HepG2 (cell line): ENCODE measurements around the gene AIP. TPM values are rescaled to one million over a fixed set of nuclear protein-coding genes. Genes with fewer than 3 reads are reported as not detected.

Source experiments
- ATF6 ChIP-seq: sonication (generic); formaldehyde crosslinking; conservative IDR thresholded peaks from 2 replicates; pipeline ENCODE4 v1.4.0; 2020; ENCODE audit warnings: missing genetic modification reagents
- E2F5 ChIP-seq: sonication (generic); formaldehyde crosslinking; conservative IDR thresholded peaks from 2 replicates; pipeline ENCODE4 v1.4.0; 2020; ENCODE audit warnings: missing genetic modification reagents
- KDM4B ChIP-seq: sonication (generic); formaldehyde crosslinking; IDR thresholded peaks from 2 replicates; pipeline ENCODE4 v1.4.0; 2020; ENCODE audit warnings: missing genetic modification reagents
- KLF12 ChIP-seq: sonication (generic); formaldehyde crosslinking; IDR thresholded peaks from 2 replicates; pipeline ENCODE4 v1.4.0; 2020; ENCODE audit warnings: missing genetic modification reagents, borderline replicate concordance
- KLF6 ChIP-seq: IDR thresholded peaks from 2 replicates; pipeline ENCODE4 v1.8.0; 2016; ENCODE audit warnings: missing biosample characterization, missing genetic modification reagents
- MTERF4 ChIP-seq: sonication (generic); formaldehyde crosslinking; IDR thresholded peaks from 2 replicates; pipeline ENCODE4 v1.8.0; 2023; ENCODE audit warnings: mild to moderate bottlenecking, missing genetic modification reagents
- MZF1 ChIP-seq: sonication (generic); formaldehyde crosslinking; IDR thresholded peaks from 2 replicates; pipeline ENCODE4 v1.8.1; 2023; ENCODE audit warnings: mild to moderate bottlenecking, missing genetic modification reagents, borderline replicate concordance
- NR0B2 ChIP-seq: sonication (generic); formaldehyde crosslinking; IDR thresholded peaks from 2 replicates; pipeline ENCODE4 v1.4.0; 2020; ENCODE audit warnings: mild to moderate bottlenecking, missing genetic modification reagents
- RAD51 ChIP-seq: fragments of 450-650 bp; IDR thresholded peaks from 2 replicates; pipeline ENCODE4 v1.6.1; 2016; ENCODE audit warnings: borderline replicate concordance
- SRSF4 ChIP-seq: fragments of 200-400 bp; formaldehyde crosslinking; IDR thresholded peaks from one replicate; pipeline ENCODE4 v1.6.1; 2018; ENCODE audit warnings: mild to moderate bottlenecking, low read depth, low read length, moderate library complexity; ENCODE audit not compliant: poor library complexity, severe bottlenecking
- U2AF1 ChIP-seq: fragments of 200-400 bp; formaldehyde crosslinking; optimal IDR thresholded peaks from 2 replicates; pipeline ENCODE3; 2017; ENCODE audit warnings: mild to moderate bottlenecking, low read depth, low read length
- ZFP91 ChIP-seq: sonication (generic); formaldehyde crosslinking; IDR thresholded peaks from 2 replicates; pipeline ENCODE4 v1.9.0; 2022; ENCODE audit warnings: missing genetic modification reagents, mild to moderate bottlenecking, borderline replicate concordance
- ZMYM4 ChIP-seq: sonication (generic); formaldehyde crosslinking; IDR thresholded peaks from 2 replicates; pipeline ENCODE4 v1.8.1; 2023; ENCODE audit warnings: mild to moderate bottlenecking, missing genetic modification reagents
- ZNF180 ChIP-seq: sonication (generic); formaldehyde crosslinking; IDR thresholded peaks from 2 replicates; pipeline ENCODE4 v1.4.0; 2020; ENCODE audit warnings: low read depth, missing genetic modification reagents, borderline replicate concordance
- ZNF232 ChIP-seq: sonication (generic); formaldehyde crosslinking; IDR thresholded peaks from 2 replicates; pipeline ENCODE4 v1.4.0; 2020; ENCODE audit warnings: missing genetic modification reagents, borderline replicate concordance
- ZNF251 ChIP-seq: sonication (generic); formaldehyde crosslinking; IDR thresholded peaks from 2 replicates; pipeline ENCODE4 v1.9.0; 2021; ENCODE audit warnings: mild to moderate bottlenecking, missing genetic modification reagents
- ZNF274 ChIP-seq: sonication (generic); formaldehyde crosslinking; IDR thresholded peaks from 2 replicates; pipeline ENCODE4 v1.5.1; 2020; ENCODE audit warnings: mild to moderate bottlenecking, missing genetic modification reagents
- ZNF382 ChIP-seq: sonication (generic); formaldehyde crosslinking; IDR thresholded peaks from 2 replicates; pipeline ENCODE4 v1.5.0; 2020; ENCODE audit warnings: missing genetic modification reagents, mild to moderate bottlenecking, borderline replicate concordance
- ZNF598 ChIP-seq: sonication (generic); formaldehyde crosslinking; IDR thresholded peaks from 2 replicates; pipeline ENCODE4 v1.5.1; 2020; ENCODE audit warnings: mild to moderate bottlenecking, missing genetic modification reagents, borderline replicate concordance
- ZNF674 ChIP-seq: sonication (generic); formaldehyde crosslinking; IDR thresholded peaks from 2 replicates; pipeline ENCODE4 v1.5.0; 2020; ENCODE audit warnings: low read depth, mild to moderate bottlenecking, missing genetic modification reagents
- ZNF746 ChIP-seq: sonication (generic); formaldehyde crosslinking; IDR thresholded peaks from 2 replicates; pipeline ENCODE4 v1.8.0; 2022; ENCODE audit warnings: mild to moderate bottlenecking, missing genetic modification reagents
- ZNF782 ChIP-seq: sonication (generic); formaldehyde crosslinking; IDR thresholded peaks from 2 replicates; pipeline ENCODE4 v1.4.0; 2020; ENCODE audit warnings: missing genetic modification reagents, mild to moderate bottlenecking, borderline replicate concordance
- ZNF784 ChIP-seq: sonication (generic); formaldehyde crosslinking; IDR thresholded peaks from 2 replicates; pipeline ENCODE4 v1.5.1; 2020; ENCODE audit warnings: missing genetic modification reagents, mild to moderate bottlenecking, borderline replicate concordance
- polyA plus RNA-seq, 8 experiments: library from polyadenylated mRNA; depleted of rRNA in 3 of 8; stranded (reverse) in 7 of 8; unstranded in 1 of 8; fragments of >200 nt; fragmentation: Illumina TruSeq in 4 of 8; extraction: Trizol in 4 of 8; gene quantifications; 2 replicates each; pipeline versions ENCODE4 v1.2.1 to v1.2.3, GENCODE V29; 2011 to 2016; ENCODE audit warnings: low read depth in 4 of 8, missing spikeins in 1 of 8, mixed read lengths in 1 of 8; ENCODE audit not compliant: insufficient read depth in 1 of 8
- total RNA-seq, 5 experiments: library from RNA; depleted of rRNA; stranded (reverse); fragments of >200 nt; fragmentation: Illumina TruSeq; extraction: Trizol; gene quantifications; 2 replicates each; pipeline ENCODE4 v1.2.3, GENCODE V29; 2016; ENCODE audit warnings: low read depth in 1 of 5

AIP gene
- total and polyA plus RNA-seq, 2 of the 13 experiments (the other 11 are each of a cell fraction or from before 2014, with no cell fraction given) = 51.8 to 110 TPM

- no peak for TF ChIP-seq ATF6 (CRISPR knock-in tag)
- no peak for TF ChIP-seq RAD51
- peak; percentile 58; the same call in 1 of the 2 replicates for TF ChIP-seq ZFP91 (CRISPR knock-in tag)
- TF ChIP-seq ZNF746 (CRISPR knock-in tag) = no peak
- no peak for TF ChIP-seq MTERF4
- no peak for TF ChIP-seq KDM4B (CRISPR knock-in tag)
- TF ChIP-seq ZNF180 = no peak
- no peak for TF ChIP-seq ZNF674
- no peak; the same call in 1 of the 2 replicates for TF ChIP-seq ZNF274
- TF ChIP-seq NR0B2 (CRISPR knock-in tag) = no peak
- TF ChIP-seq ZNF598 (CRISPR knock-in tag) = no peak; the same call in 1 of the 2 replicates
- TF ChIP-seq ZNF382 (CRISPR knock-in tag) = no peak
- no peak for TF ChIP-seq U2AF1
- TF ChIP-seq KLF12 (CRISPR knock-in tag) = peak; percentile 74; the same call in 1 of the 2 replicates
- TF ChIP-seq ZNF251 (CRISPR knock-in tag) = no peak
- no peak for TF ChIP-seq KLF6 (CRISPR knock-in tag)
- TF ChIP-seq ZNF232 (CRISPR knock-in tag) = no peak
- no peak for TF ChIP-seq ZNF784 (CRISPR knock-in tag)
- no peak for TF ChIP-seq E2F5
- no peak for TF ChIP-seq ZNF782 (CRISPR knock-in tag)
- TF ChIP-seq ZMYM4 (CRISPR knock-in tag) = peak; percentile 55; the same call in 1 of the 2 replicates
- no peak for TF ChIP-seq MZF1 (CRISPR knock-in tag)
- TF ChIP-seq SRSF4 = no peak
Observed at GRCh38 chr11:67468759-67469507, 13.9 kb upstream of the AIP start, which contains the start of gene TMEM134 (continued).
